BJ (cell line): ENCODE results near the gene CRYAA. TPM values are rescaled to one million over a fixed set of nuclear protein-coding genes. Genes with fewer than 3 reads are reported as not detected.

ENCODE experiments used
- CTCF ChIA-PET: fragments of 350-600 bp; formaldehyde crosslinking; extraction: SDS; loops from one replicate; lab custom pipeline; 2021; ENCODE audit warnings: antibody characterized with exemption, inconsistent platforms; lab: Yijun Ruan, JAX
- POLR2A ChIA-PET: fragments of 300-600 bp; sonication (Branson Sonifier 250); formaldehyde crosslinking; extraction: SDS; loops from one replicate; lab custom pipeline; 2021; ENCODE audit warnings: antibody characterized with exemption; lab: Charles Lee
- DNase-seq: peaks from one replicate; pipeline ENCODE4 v3.0.0-alpha.2; 2011; ENCODE audit warnings: low read depth
- H3K27me3 ChIP-seq: 2 replicates; pipeline ENCODE4 v1.6.0; 2011; ENCODE audit warnings: low read length; ENCODE audit not compliant: control insufficient read depth, insufficient read depth
- H3K36me3 ChIP-seq: 2 replicates; pipeline ENCODE4 v1.5.1; 2011; ENCODE audit warnings: low read length; ENCODE audit not compliant: control insufficient read depth, insufficient read depth
- H3K4me3 ChIP-seq: 2 replicates; pipeline ENCODE4 v1.5.1; 2011; ENCODE audit warnings: low read depth, mild to moderate bottlenecking, control low read depth, low read length
- polyA plus RNA-seq: library from polyadenylated mRNA; depleted of rRNA; stranded (reverse); fragments of >200 nt; gene quantifications from 2 replicates; pipeline ENCODE4 v1.2.3, GENCODE V29; 2011
- TF ChIP-seq, protein P1 (sequence below): IDR thresholded peaks from 2 replicates; pipeline ENCODE4 v1.5.1; 2011; ENCODE audit warnings: low read depth, mild to moderate bottlenecking, control low read depth, inconsistent platforms, low read length, moderate library complexity; ENCODE audit not compliant: insufficient read depth

CRYAA gene
- polyA plus RNA-seq, 1 experiment: not detected

DNA sequence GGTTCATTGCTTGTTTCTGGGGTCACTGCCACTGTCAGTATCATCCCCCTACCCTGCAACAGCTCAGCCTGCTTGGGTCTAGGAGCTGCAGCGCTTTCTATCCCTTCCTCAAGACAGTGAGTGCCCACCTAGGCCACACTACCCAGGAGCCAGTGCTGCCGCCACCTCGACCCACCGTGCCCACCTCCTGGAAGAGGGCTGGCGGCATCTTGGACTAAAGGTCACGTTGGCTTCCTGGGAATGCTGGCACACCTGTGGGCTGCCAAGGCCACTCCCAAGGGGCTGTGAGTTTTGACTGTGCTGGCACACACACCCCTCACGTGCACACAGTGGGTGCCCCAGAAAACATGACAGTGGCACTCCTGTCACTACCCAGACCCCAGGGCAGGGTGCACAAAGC lies 22.1 kb downstream of the CRYAA start:
- no peak for DNase-seq
- POLR2A ChIA-PET: no interaction called here
- Histone ChIP-seq H3K4me3 (no peak overlapping the region), H3K27me3 (peaks cover 9% of the 10 kb centered on the region), H3K36me3 (no peaks in the 10 kb centered on the region)
- TF ChIP-seq, protein P1, sequence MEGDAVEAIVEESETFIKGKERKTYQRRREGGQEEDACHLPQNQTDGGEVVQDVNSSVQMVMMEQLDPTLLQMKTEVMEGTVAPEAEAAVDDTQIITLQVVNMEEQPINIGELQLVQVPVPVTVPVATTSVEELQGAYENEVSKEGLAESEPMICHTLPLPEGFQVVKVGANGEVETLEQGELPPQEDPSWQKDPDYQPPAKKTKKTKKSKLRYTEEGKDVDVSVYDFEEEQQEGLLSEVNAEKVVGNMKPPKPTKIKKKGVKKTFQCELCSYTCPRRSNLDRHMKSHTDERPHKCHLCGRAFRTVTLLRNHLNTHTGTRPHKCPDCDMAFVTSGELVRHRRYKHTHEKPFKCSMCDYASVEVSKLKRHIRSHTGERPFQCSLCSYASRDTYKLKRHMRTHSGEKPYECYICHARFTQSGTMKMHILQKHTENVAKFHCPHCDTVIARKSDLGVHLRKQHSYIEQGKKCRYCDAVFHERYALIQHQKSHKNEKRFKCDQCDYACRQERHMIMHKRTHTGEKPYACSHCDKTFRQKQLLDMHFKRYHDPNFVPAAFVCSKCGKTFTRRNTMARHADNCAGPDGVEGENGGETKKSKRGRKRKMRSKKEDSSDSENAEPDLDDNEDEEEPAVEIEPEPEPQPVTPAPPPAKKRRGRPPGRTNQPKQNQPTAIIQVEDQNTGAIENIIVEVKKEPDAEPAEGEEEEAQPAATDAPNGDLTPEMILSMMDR: no peak
- CTCF ChIA-PET: no interaction called here

- ChIA-PET POLR2A (no interaction called here), CTCF (no interaction called here)
- Histone ChIP-seq H3K36me3 (no peaks in the 10 kb centered on the region), H3K27me3 (peaks cover 9% of the 10 kb centered on the region), H3K4me3 (no peak overlapping the region)
- TF ChIP-seq, protein P1: no peak
- DNase-seq: no peak
Observed at GRCh38 chr21:43191521-43191920, 22.7 kb downstream of the CRYAA start.

DNA sequence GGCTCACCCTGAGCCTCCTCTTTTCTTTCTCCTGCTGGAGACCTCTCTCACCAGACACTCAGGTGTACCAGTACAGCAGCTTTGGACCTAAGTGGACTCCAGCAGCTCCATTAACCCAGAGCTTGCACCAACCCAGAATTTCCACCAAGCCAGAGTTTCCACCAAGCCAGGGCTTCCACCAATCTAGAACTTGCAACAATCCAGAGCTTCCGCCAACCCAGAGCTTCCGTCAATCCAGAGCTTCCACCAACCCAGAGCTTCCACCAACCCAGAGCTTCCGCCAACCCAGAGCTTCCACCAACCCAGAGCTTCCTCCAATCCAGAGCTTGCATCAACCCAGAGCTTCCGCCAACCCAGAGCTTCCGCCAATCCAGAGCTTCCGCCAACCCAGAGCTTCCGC lies 23.2 kb downstream of the CRYAA start:
- H3K36me3 ChIP-seq: no peaks in the 10 kb centered on the region
- ChIA-PET POLR2A (no interaction called here), CTCF (no interaction called here)
- H3K4me3 ChIP-seq: no peak overlapping the region
- no peak for DNase-seq
- TF ChIP-seq, protein P1: no peak
- H3K27me3 ChIP-seq: peaks cover 9% of the 10 kb centered on the region

- ChIA-PET CTCF (no interaction called here), POLR2A (no interaction called here)
Observed at GRCh38 chr21:43192501-43193081, 23.8 kb downstream of the CRYAA start.

DNA sequence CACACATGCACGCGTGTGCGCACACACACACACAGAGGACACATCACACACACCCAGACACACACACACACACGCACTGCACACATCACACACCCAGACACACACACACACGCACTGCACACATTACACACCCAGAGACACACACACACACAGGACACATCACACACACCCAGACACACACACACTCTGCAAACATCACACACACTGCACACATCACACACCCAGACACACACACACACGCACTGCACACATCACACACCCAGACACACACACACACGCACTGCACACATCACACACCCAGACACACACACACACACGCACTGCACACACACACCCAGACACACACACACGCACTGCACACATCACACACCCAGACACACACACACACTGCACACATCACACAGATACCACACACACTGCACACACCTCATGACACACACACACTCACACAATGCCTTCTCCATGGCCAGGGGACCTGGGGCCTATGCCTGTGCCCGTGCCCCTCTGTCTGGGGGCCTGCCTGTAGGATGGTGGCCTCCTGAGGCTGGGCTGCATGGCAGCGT lies 24.4 kb downstream of the CRYAA start:
- DNase-seq: no peak
- TF ChIP-seq, protein P1: no peak
- ChIA-PET CTCF (no interaction called here), POLR2A (no interaction called here)
- Histone ChIP-seq H3K36me3 (no peaks in the 10 kb centered on the region), H3K27me3 (peaks cover 9% of the 10 kb centered on the region), H3K4me3 (no peak overlapping the region)

More at GRCh38 chr21:43192501-43193081, 23.8 kb downstream of the CRYAA start:
- DNase-seq: no peak
- H3K36me3 ChIP-seq: no peaks in the 10 kb centered on the region
- TF ChIP-seq, protein P1: no peak
- H3K27me3 ChIP-seq: peaks cover 9% of the 10 kb centered on the region
- no peak overlapping the region for H3K4me3 ChIP-seq
